ENCODE data around the gene DNAH6.

DNA sequence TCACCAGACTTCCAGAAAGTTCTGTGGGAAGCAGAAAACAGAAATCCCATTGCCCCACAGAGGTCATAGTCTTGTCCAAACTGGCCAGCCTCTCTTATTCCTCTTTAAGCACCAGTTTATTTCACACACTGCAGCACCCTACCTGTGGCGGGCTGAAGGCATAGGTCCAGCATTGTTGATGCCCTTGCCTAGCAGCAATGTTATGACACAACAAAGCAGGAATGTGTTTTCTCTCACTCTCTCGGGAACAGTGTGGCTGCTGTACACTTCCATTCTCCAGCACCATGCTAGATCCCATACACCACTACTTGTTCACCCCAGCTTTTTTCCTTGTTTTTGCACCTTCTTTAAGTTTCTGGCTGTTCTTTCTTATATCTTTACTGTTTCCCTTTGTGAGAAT lies 181.6 kb downstream of the DNAH6 start:
- TF ChIP-seq EP300 (IDR thresholded peaks at IDR 0.05): no peak
- TF ChIP-seq, protein P1, sequence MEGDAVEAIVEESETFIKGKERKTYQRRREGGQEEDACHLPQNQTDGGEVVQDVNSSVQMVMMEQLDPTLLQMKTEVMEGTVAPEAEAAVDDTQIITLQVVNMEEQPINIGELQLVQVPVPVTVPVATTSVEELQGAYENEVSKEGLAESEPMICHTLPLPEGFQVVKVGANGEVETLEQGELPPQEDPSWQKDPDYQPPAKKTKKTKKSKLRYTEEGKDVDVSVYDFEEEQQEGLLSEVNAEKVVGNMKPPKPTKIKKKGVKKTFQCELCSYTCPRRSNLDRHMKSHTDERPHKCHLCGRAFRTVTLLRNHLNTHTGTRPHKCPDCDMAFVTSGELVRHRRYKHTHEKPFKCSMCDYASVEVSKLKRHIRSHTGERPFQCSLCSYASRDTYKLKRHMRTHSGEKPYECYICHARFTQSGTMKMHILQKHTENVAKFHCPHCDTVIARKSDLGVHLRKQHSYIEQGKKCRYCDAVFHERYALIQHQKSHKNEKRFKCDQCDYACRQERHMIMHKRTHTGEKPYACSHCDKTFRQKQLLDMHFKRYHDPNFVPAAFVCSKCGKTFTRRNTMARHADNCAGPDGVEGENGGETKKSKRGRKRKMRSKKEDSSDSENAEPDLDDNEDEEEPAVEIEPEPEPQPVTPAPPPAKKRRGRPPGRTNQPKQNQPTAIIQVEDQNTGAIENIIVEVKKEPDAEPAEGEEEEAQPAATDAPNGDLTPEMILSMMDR (IDR thresholded peaks at IDR 0.05): no peak
- TF ChIP-seq POLR2A (IDR thresholded peaks at IDR 0.05): no peak
- no peak for TF ChIP-seq POLR2AphosphoS5 (IDR thresholded peaks at IDR 0.05)

Data from gastroesophageal sphincter (tissue), 3 donors.